Measurements from ENCODE around the gene RPA1.

DNA sequence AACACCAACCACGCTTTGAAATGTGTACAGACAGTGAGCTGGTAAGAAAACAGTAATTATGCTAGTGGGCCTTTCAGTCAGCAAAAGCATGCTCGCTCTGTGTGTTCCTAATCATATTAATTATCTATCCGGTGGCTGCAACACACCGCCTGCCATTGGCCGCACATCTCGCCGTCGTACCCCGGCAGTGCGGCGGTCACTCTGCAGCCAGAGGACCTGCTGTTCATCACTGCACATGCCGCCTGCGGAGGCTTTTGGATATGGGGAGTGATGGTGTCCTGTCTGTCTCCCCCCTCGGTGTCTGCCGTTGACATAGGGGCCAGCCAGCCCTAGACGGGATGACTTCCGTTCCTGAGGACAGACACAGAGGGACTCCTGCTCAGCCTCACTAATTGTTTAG lies 68.5 kb downstream of the RPA1 start:
- TF ChIP-seq, protein P1, sequence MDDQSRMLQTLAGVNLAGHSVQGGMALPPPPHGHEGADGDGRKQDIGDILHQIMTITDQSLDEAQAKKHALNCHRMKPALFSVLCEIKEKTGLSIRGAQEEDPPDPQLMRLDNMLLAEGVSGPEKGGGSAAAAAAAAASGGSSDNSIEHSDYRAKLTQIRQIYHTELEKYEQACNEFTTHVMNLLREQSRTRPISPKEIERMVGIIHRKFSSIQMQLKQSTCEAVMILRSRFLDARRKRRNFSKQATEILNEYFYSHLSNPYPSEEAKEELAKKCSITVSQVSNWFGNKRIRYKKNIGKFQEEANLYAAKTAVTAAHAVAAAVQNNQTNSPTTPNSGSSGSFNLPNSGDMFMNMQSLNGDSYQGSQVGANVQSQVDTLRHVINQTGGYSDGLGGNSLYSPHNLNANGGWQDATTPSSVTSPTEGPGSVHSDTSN (IDR thresholded peaks at IDR 0.05; ENCODE audit: insufficient replicate concordance, low read depth, low read length) = no peak
- TF ChIP-seq, protein P2, sequence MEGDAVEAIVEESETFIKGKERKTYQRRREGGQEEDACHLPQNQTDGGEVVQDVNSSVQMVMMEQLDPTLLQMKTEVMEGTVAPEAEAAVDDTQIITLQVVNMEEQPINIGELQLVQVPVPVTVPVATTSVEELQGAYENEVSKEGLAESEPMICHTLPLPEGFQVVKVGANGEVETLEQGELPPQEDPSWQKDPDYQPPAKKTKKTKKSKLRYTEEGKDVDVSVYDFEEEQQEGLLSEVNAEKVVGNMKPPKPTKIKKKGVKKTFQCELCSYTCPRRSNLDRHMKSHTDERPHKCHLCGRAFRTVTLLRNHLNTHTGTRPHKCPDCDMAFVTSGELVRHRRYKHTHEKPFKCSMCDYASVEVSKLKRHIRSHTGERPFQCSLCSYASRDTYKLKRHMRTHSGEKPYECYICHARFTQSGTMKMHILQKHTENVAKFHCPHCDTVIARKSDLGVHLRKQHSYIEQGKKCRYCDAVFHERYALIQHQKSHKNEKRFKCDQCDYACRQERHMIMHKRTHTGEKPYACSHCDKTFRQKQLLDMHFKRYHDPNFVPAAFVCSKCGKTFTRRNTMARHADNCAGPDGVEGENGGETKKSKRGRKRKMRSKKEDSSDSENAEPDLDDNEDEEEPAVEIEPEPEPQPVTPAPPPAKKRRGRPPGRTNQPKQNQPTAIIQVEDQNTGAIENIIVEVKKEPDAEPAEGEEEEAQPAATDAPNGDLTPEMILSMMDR (IDR thresholded peaks at IDR 0.05 in 2 of 3, conservative IDR thresholded peaks at IDR 0.05 in 1 of 3; ENCODE audit: control insufficient read depth in 2 of 3, extremely low read depth in 1 of 3, insufficient read depth in 1 of 3, low read depth in 3 of 3, low read length in 3 of 3) = no peak
- TF ChIP-seq FOXM1 (IDR thresholded peaks at IDR 0.05; ENCODE audit: low read depth, low read length) (no peak), REST (IDR thresholded peaks at IDR 0.05; ENCODE audit: low read depth, low read length) (no peak)
